T-cell (primary cell): ENCODE results near the gene DIS3L2. TPM values are rescaled to one million over a fixed set of nuclear protein-coding genes. Genes with fewer than 3 reads are reported as not detected.

Source experiments
- ATAC-seq, 4 experiments: fragments of 200-7000 bp in 3 of 4; fragments of 150-1000 bp in 1 of 4; cut with Tn5 transposase; replicated peaks in 1 of 4; 1 replicate in 3 of 4; 2 replicates in 1 of 4; pipeline ENCODE4 v1.10.0; 2021; ENCODE audit warnings: moderate library complexity in 3 of 4, mild to moderate bottlenecking in 2 of 4, moderate number of reproducible peaks in 1 of 4
- CTCF ChIA-PET, 2 donors: fragments of 300-600 bp; sonication (Branson Sonifier 250); formaldehyde crosslinking; loops; one replicate each; lab custom pipeline; 2022; ENCODE audit warnings: antibody characterized with exemption in 2 of 2; lab: Charles Lee
- POLR2A ChIA-PET, 2 donors: fragments of 300-600 bp; sonication (Branson Sonifier 250); formaldehyde crosslinking; loops; one replicate each; lab custom pipeline; 2022; ENCODE audit warnings: antibody characterized with exemption in 2 of 2; lab: Charles Lee
- DNase-seq, 35 experiments: peaks; one replicate each; pipeline versions ENCODE4 v3.0.0 to v3.0.0-alpha.2; 2013 to 2023
- H3K27ac ChIP-seq: one replicate; pipeline ENCODE4 v1.5.1; 2013; ENCODE audit warnings: low read length
- H3K27me3 ChIP-seq, 2 experiments: replicated peaks in 1 of 2; 1 replicate in 1 of 2; 2 replicates in 1 of 2; pipeline versions ENCODE4 v1.6.1 to v1.7.0; 2013; ENCODE audit warnings: low read length in 1 of 2, mixed read lengths in 1 of 2; ENCODE audit not compliant: control insufficient read depth in 2 of 2, insufficient read depth in 2 of 2; ENCODE audit errors: extremely low read depth in 1 of 2
- H3K36me3 ChIP-seq, 2 donors: 1 replicate in 1 of 2; 2 replicates in 1 of 2; pipeline versions ENCODE4 v1.6.1 to v1.7.0; 2013; ENCODE audit warnings: low read length in 1 of 2; ENCODE audit not compliant: control insufficient read depth in 2 of 2, insufficient read depth in 1 of 2; ENCODE audit errors: extremely low read depth in 1 of 2
- H3K4me1 ChIP-seq, 2 experiments: 1 replicate in 1 of 2; 2 replicates in 1 of 2; pipeline versions ENCODE4 v1.6.1 to v1.7.0; 2013; ENCODE audit warnings: low read length in 2 of 2, mixed read lengths in 1 of 2; ENCODE audit not compliant: insufficient read depth in 2 of 2, control insufficient read depth in 1 of 2; ENCODE audit errors: extremely low read depth in 1 of 2
- H3K4me3 ChIP-seq, 2 donors: 1 replicate in 1 of 2; 2 replicates in 1 of 2; pipeline versions ENCODE4 v1.5.1 to v1.7.0; 2013; ENCODE audit warnings: mild to moderate bottlenecking in 2 of 2, low read length in 1 of 2, moderate library complexity in 1 of 2; ENCODE audit not compliant: control insufficient read depth in 1 of 2; ENCODE audit errors: extremely low read depth in 1 of 2
- H3K9me3 ChIP-seq: 2 replicates; pipeline ENCODE4 v1.7.0; 2013
- H3K27ac Mint-ChIP-seq, 2 donors: one replicate each; pipeline ENCODE4 v1.8.0; 2020 to 2021; ENCODE audit warnings: mild to moderate bottlenecking in 2 of 2, mixed read lengths in 2 of 2
- H3K27me3 Mint-ChIP-seq, 2 donors: one replicate each; pipeline ENCODE4 v1.8.0; 2021 to 2022; ENCODE audit warnings: mixed read lengths in 2 of 2
- H3K36me3 Mint-ChIP-seq: one replicate; pipeline ENCODE4 v1.8.0; 2021; ENCODE audit warnings: mixed read lengths
- H3K4me1 Mint-ChIP-seq, 3 donors: one replicate each; pipeline ENCODE4 v1.8.0; 2020 to 2022; ENCODE audit warnings: mixed read lengths in 3 of 3, mild to moderate bottlenecking in 1 of 3
- H3K4me3 Mint-ChIP-seq, 3 donors: one replicate each; pipeline ENCODE4 v1.8.0; 2020 to 2022; ENCODE audit warnings: mild to moderate bottlenecking in 3 of 3, mixed read lengths in 3 of 3, moderate library complexity in 3 of 3
- H3K9me3 Mint-ChIP-seq, 3 donors: one replicate each; pipeline ENCODE4 v1.8.0; 2020 to 2022; ENCODE audit warnings: mixed read lengths in 3 of 3
- WGBS: methylation state at CpG from one replicate; pipeline ENCODE4 v1.1.5; 2013; ENCODE audit warnings: missing lambda C conversion rate; ENCODE audit not compliant: insufficient coverage; 5-methylcytosine and 5-hydroxymethylcytosine counted together
- total RNA-seq, 35 experiments: library from RNA in 6 of 35; stranded (reverse) in 6 of 35; fragments of 120-200 nt in 1 of 35; gene quantifications; one replicate each; pipeline versions ENCODE4 v1.2.1 to v1.2.4 and lab custom pipeline; 2013 to 2026

Gene DIS3L2
- total RNA-seq, 5 donors from 2014 or later (not counting 1 experiment from before 2014, with no cell fraction given): 55.0 to 70.9 (median 61.4) TPM

DNA sequence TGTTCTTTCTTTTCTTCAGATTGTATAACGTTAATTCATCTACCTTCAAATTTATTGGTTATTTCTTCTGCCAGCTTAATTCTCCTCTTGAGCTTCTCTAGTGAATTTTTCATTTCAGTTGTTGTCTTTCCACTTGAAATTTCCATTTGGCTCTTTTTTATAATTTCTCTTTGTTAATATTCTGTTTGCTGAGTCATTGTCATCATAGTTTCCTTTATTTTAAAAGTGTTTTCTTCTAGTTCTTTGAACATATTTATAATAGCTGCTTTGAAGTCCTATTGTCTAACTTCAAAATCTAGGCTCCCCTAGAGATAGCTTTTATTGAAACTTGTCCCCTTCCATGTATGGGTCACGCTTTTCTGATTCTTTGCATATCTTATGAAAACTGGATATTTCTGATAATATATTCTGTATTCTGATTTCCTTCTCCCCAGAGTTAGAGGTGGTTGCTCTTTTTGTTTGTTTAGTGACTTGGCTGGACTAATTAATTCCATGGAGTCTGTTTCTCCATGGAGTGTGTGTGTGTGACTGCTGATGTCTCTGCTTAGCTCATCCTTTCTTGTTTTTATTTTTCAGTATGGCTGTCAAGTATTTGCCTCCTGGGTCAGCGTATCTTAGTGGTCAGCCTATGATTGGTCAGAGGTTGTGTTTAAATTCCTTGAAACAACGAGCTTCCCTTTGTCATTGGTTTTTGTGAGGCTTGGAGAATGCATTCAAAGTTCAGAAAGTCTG lies 47.6 kb downstream of the DIS3L2 start:
- peaks cover 33% of the 10 kb centered on the region for H3K36me3 Mint-ChIP-seq
- Histone ChIP-seq H3K27ac (no peak overlapping the region), H3K4me3 (no peak overlapping the region), H3K36me3 (peaks cover 3% of the 10 kb centered on the region in 2 donors), H3K27me3 (no peaks in the 10 kb centered on the region), H3K9me3 (no peaks in the 10 kb centered on the region), H3K4me1 (no peaks in the 10 kb centered on the region)
- H3K4me1 Mint-ChIP-seq: peaks cover 7 to 48% (median 12%) of the 10 kb centered on the region in 3 donors
- ChIA-PET POLR2A (no interaction called here), CTCF (no interaction called here)
- WGBS: 75% methylated on average over 2 of the region's 4 CpGs
- ATAC-seq (no peak), DNase-seq (no peak)
- H3K4me3 Mint-ChIP-seq: no peak overlapping the region
- no peaks in the 10 kb centered on the region for H3K9me3 Mint-ChIP-seq
- H3K27me3 Mint-ChIP-seq: no peaks in the 10 kb centered on the region
- no peak overlapping the region for H3K27ac Mint-ChIP-seq

DNA sequence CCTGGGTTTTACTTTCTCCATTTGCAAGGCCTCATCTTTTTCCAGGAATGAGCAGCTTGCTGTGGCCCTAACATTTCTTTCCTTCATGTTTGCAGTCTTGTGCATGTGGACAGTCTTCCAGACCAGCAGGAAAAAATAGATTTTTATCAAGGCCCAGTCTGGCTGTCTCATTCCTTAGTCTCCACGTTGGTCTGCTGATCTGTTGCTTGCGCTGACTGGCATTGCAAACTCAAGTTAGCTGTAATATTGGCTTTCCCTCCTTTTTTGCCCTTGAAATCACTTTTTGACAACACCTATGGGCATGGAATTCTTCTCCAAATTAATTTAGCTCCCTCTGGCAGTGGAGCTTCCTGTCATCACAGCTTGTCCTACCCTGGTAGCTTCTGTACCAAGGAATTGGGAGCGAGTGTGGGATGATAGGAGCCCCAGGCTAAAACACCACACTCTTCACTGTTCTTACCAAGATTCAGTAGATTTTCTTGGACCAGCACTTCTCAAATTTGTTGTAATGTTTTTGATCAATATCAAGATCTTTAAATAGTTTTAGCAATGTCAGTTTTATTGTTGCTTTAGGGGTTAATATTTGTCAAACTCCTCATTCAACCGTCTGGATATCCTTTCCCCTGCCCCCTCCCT lies 48.2 kb downstream of the DIS3L2 start:
- Mint-ChIP-seq H3K4me1 (peaks cover 8 to 48% (median 13%) of the 10 kb centered on the region in 3 donors), H3K36me3 (peaks cover 37% of the 10 kb centered on the region)
- 100% methylated on average over 2 of the region's 4 CpGs for WGBS

DNA sequence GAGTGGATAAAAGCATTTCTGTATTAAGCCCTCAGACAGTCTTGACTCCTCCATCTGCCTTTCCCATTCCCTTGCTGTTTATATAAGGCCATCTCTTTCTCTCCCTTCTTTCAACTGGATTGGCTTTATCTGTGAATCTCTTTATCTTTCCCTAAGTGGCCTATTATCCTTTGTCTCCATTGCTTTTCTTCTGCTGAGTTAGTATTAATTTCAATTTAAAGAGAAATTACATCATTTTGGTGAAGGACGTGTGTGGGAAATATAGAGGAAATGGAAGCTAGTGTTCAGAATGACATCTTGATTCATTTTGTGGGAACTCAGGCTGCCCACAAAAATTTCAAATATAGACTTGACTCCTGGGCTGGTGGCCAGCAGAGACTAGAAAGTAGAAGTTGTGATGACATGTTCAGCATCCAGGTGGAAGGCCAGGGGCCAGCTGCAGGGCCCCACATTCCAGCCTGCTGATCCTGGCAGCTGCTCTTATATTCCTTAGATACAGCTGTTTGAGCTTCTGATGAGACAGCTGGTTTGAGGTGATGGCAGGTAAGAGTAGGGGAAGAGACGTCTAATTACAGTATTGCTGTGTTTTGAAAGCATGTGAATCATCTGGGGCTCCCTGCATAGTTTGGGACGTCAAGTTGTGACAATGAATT lies 52.3 kb downstream of the DIS3L2 start:
- H3K27ac ChIP-seq: no peak overlapping the region
- no peak overlapping the region for H3K27ac Mint-ChIP-seq
- DNase-seq (peak in 1 of 35 experiments; percentile 3), ATAC-seq (no peak)
- no peaks in the 10 kb centered on the region for H3K4me1 ChIP-seq
- H3K27me3 Mint-ChIP-seq: no peaks in the 10 kb centered on the region
- ChIA-PET POLR2A (no interaction called here), CTCF (no interaction called here)
- 71% methylated on average over 1 of the region's 3 CpGs for WGBS
- peaks cover 22 to 40% (median 23%) of the 10 kb centered on the region in 3 donors for H3K4me1 Mint-ChIP-seq
- no peak overlapping the region for H3K4me3 ChIP-seq
- no peak overlapping the region for H3K4me3 Mint-ChIP-seq
- H3K27me3 ChIP-seq: no peaks in the 10 kb centered on the region
- no peaks in the 10 kb centered on the region for H3K9me3 ChIP-seq
- no peaks in the 10 kb centered on the region for H3K9me3 Mint-ChIP-seq
- H3K36me3 Mint-ChIP-seq: peaks cover 42% of the 10 kb centered on the region
- peaks cover 3 to 26% of the 10 kb centered on the region in 2 donors for H3K36me3 ChIP-seq

More for the DNA sequence above, 48.2 kb downstream of the DIS3L2 start:
- Histone ChIP-seq H3K4me3 (no peak overlapping the region), H3K9me3 (no peaks in the 10 kb centered on the region), H3K4me1 (no peaks in the 10 kb centered on the region), H3K36me3 (peaks cover 3 to 7% of the 10 kb centered on the region in 2 donors), H3K27me3 (no peaks in the 10 kb centered on the region), H3K27ac (no peak overlapping the region)
- Mint-ChIP-seq H3K27ac (no peak overlapping the region), H3K9me3 (no peaks in the 10 kb centered on the region), H3K27me3 (no peaks in the 10 kb centered on the region), H3K4me3 (no peak overlapping the region)
- ChIA-PET CTCF (no interaction called here), POLR2A (no interaction called here)
- ATAC-seq (no peak), DNase-seq (no peak)

DNA sequence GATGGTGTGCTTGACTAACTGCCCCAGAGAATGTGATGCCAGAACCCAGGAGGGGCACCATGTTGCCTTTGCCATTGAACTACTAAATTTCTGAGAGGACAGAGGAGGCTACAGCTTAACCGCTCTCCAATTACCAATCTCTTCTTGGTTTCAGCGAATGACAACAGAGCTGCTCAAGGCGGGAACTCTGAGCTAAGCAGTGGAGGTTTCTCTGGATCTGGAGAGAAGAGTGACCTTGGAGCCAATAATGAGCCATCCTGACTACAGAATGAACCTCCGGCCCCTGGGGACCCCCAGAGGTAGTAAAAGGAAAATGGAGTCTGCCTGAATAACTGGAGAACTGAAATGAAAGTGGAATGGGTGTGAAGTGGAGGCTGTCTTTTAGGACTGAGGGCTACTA lies 53.2 kb downstream of the DIS3L2 start:
- H3K27ac Mint-ChIP-seq: no peak overlapping the region
- H3K9me3 Mint-ChIP-seq: no peaks in the 10 kb centered on the region
- H3K27me3 Mint-ChIP-seq: no peaks in the 10 kb centered on the region
- Histone ChIP-seq H3K27me3 (no peaks in the 10 kb centered on the region), H3K9me3 (no peaks in the 10 kb centered on the region), H3K36me3 (peaks cover 3 to 35% of the 10 kb centered on the region in 2 donors), H3K4me1 (no peaks in the 10 kb centered on the region), H3K4me3 (no peak overlapping the region), H3K27ac (no peak overlapping the region)
- DNase-seq (no peak), ATAC-seq (no peak)
- ChIA-PET POLR2A (no interaction called here), CTCF (no interaction called here)
- H3K36me3 Mint-ChIP-seq: peaks cover 37% of the 10 kb centered on the region
- H3K4me1 Mint-ChIP-seq: peaks cover 15 to 31% (median 19%) of the 10 kb centered on the region in 3 donors
- no peak overlapping the region for H3K4me3 Mint-ChIP-seq
- 100% methylated on average over 3 of the region's 4 CpGs for WGBS

DNA sequence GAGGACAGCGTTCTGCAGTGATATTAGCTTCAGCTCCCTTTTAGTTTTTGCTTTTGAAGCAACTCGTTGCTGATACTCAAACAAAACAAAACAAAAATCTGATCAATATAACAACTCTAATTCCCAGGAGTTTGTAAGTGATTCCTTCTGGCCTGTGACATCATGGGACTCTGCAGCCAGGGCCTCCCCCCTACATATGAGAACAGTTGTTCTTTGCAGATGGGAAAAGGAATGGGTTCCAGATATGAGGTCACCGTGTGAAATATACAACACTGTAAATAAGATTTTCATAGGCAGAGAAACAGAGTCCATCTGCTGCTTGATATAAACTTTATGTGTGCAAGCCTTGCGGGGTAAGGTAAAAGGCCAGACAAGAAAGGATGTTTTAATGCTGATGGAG lies 56.7 kb downstream of the DIS3L2 start:
- Mint-ChIP-seq H3K9me3 (no peaks in the 10 kb centered on the region), H3K36me3 (peaks cover 37% of the 10 kb centered on the region), H3K27me3 (no peaks in the 10 kb centered on the region), H3K27ac (no peak overlapping the region), H3K4me1 (peaks cover 12 to 21% (median 19%) of the 10 kb centered on the region in 3 donors), H3K4me3 (no peak overlapping the region)
- ATAC-seq: no peak
- H3K4me3 ChIP-seq: no peak overlapping the region
- no peak overlapping the region for H3K27ac ChIP-seq
- H3K9me3 ChIP-seq: no peaks in the 10 kb centered on the region
- no peak for DNase-seq
- POLR2A ChIA-PET: no interaction called here
- CTCF ChIA-PET: no interaction called here
- no peaks in the 10 kb centered on the region for H3K4me1 ChIP-seq
- peaks cover 0 to 55% of the 10 kb centered on the region in 2 donors for H3K36me3 ChIP-seq
- no peaks in the 10 kb centered on the region for H3K27me3 ChIP-seq
- no CpG with 5 or more reads among the region's 4 CpGs for WGBS

DNA sequence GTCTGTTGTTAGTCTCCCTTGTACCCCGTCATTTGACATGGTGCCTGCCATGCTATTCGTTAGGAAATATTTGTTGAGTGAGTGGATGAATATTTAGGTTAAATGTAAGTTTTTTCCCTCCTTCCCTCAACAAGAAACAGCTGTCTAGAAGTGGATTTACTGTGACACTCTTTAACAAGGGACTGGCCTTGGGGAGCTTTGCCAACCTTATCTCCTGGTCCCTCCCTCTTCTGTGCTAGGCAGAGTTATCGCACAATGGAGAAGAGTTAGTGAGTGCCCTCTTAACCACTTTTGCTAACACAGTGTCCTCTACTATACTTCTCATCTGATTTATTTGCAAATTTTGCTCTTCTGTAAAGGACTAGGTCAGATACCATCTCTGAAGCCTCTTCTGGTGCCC lies 61.2 kb downstream of the DIS3L2 start:
- ATAC-seq (no peak), DNase-seq (no peak)
- Mint-ChIP-seq H3K4me3 (no peak overlapping the region), H3K36me3 (peaks cover 43% of the 10 kb centered on the region), H3K27me3 (no peaks in the 10 kb centered on the region), H3K9me3 (no peaks in the 10 kb centered on the region), H3K4me1 (peaks cover under 1 to 7% (median 5%) of the 10 kb centered on the region in 3 donors), H3K27ac (no peak overlapping the region)
- H3K9me3 ChIP-seq: no peaks in the 10 kb centered on the region
- WGBS: no CpG with 5 or more reads among the region's 3 CpGs
- no peaks in the 10 kb centered on the region for H3K4me1 ChIP-seq
- H3K27me3 ChIP-seq: no peaks in the 10 kb centered on the region
- H3K4me3 ChIP-seq: no peak overlapping the region
- H3K36me3 ChIP-seq: peaks cover 0 to 57% of the 10 kb centered on the region in 2 donors
- POLR2A ChIA-PET: no interaction called here
- no peak overlapping the region for H3K27ac ChIP-seq
- CTCF ChIA-PET: interaction anchor here in 1 of 2 donors (1.2 kb wide), 1 partner anchor 97 kb away, joined by 3 read pairs; no protein-coding TSS in a partner anchor
